ENCODE measurements around the gene NEFH.
"Not testable (repeated sequence)": the region's sequence is repeated elsewhere in the genome, so short reads cannot be mapped to it uniquely, and the experiment has no call there.

The NEFH gene, protein sequence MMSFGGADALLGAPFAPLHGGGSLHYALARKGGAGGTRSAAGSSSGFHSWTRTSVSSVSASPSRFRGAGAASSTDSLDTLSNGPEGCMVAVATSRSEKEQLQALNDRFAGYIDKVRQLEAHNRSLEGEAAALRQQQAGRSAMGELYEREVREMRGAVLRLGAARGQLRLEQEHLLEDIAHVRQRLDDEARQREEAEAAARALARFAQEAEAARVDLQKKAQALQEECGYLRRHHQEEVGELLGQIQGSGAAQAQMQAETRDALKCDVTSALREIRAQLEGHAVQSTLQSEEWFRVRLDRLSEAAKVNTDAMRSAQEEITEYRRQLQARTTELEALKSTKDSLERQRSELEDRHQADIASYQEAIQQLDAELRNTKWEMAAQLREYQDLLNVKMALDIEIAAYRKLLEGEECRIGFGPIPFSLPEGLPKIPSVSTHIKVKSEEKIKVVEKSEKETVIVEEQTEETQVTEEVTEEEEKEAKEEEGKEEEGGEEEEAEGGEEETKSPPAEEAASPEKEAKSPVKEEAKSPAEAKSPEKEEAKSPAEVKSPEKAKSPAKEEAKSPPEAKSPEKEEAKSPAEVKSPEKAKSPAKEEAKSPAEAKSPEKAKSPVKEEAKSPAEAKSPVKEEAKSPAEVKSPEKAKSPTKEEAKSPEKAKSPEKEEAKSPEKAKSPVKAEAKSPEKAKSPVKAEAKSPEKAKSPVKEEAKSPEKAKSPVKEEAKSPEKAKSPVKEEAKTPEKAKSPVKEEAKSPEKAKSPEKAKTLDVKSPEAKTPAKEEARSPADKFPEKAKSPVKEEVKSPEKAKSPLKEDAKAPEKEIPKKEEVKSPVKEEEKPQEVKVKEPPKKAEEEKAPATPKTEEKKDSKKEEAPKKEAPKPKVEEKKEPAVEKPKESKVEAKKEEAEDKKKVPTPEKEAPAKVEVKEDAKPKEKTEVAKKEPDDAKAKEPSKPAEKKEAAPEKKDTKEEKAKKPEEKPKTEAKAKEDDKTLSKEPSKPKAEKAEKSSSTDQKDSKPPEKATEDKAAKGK

DNA sequence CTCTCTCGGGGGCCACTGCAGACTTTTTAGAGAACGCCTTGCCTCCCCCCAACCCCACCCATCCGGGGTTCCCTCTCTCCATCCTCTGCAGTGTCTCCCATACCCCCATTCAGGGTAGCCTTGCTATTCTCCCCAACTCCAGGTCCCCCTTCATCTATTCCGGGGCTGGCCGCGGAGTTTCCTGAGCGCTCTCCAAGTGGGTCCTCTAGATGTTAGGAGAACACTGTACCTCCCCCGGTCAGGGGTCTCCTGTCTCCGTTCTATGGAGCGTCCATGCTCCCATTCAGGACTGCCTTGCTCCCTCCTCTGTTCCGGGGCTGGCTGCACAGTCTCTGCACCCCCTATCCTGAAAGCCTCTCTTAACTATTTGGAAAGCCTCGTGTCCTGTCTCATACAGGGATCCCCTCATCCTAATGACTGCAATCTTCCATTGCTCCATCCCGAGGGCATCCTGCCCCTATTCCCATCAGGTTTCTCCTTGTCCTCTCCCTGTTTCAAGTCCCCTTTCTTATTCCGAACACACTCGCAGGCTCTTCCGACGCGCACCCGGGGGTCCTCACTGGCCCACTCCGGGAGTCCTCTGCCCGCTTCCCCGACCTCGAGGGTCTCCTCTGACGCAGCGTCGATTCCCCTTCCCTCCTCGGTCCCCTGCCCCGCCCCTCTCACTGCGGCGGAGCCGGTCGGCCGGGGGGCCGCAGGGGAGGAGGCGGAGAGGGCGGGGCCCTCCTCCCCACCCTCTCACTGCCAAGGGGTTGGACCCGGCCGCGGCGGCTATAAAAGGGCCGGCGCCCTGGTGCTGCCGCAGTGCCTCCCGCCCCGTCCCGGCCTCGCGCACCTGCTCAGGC lies at the start of gene NEFH:
Gene NEFH (plus strand): TSS at position 802 of the 845 bp plus-strand sequence. CDS start 45 bp downstream, outside the sequence.
- DNase-seq = peak; percentile 70

DNA sequence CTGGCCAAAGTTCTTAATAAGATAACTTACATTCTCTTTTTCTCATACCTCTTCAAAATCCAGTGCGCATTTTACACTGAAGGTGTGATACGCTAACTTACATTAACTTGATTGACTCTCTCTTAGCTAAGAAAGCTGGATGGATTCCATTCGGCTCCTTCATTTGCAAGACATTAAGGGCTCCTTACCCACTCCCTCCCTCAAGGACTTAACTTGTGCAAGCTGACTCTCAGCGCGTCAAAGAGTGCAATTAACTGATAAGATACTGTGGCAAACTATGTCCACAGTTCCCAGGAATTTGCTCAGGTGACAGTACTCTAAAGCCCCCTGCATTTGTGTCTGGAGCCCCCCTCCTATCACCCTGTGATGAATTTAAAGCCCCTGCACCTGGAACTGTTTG lies 48.0 kb upstream of the NEFH start:
- DNase-seq = no peak

DNA sequence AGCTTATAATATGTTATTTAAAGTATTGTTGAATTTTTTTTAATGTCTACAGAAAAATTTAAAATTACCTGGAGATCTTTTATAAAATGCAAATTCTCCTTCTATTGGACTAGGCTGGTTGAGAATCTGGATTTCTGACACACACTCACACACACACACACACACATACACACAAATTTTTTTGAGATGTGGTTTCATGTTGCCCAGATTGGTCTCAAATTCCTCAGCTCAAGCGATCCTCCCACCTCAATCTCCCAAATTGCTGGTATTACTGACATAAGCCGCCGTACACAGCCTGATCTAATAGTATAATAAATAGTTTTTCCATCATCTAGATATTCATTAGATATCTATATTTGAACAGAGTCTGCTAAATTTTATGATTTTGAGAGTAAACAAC lies 46.2 kb upstream of the NEFH start:
- no peak for DNase-seq

DNA sequence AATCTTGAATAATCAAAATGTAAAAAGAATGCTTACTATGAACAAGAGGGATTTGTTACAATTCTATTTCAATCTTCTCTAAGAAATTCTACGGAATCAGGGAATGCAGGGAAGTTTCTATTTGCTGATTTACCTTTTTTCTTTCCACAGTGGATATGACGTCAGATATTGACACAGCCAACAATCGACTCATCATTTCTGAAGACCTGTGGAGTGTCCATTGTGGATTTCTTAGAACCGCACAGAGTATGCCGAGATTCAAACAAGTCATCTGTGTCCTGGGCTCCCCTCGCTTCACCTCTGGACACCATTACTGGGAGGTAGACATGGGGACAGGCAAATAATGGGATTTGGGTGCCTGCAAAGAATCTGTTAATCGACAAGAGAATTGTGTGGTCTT lies 45.7 kb upstream of the NEFH start:
- DNase-seq = peak; percentile 15

DNA sequence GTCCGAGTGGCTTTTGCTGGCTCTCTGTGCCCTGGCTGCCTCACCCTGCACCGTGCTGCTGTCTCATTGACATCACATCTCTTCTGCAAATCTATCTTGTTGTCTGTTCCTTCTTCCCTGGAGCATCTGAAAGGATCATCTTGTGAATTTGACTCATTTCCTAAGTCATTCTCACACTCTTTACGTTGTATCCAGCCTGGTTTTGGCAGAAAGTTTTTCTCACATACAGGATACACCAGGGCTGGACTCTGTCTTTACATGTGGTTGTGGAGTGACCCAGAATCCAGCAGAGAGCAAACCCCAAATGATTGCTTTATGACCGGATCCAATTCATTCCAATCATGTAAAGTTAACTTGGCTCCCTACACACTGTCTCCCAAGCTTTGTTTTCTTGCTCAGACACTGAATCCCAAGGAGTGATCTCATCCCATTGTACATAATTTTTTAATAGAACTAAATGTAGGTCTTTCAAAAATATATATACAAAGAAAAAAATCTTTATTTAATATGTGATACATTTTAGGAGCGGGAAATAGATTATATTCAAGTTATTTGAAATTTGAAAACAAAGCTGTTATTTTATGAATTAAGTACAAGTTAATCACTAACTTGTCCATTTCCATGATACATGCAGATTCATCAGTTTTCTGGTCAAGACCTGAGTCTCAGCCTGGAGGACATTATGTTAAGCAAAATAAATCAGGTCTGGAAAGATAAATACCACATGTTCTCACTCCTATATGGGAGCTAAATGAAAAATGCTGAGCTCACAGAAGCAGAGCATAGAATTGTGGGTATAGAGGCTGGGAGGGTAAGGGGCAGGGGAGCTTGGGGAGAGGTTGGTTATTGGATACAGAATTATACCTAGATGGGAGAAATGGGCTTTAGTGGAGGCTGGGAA lies 44.5 kb upstream of the NEFH start:
- DNase-seq = no peak

DNA sequence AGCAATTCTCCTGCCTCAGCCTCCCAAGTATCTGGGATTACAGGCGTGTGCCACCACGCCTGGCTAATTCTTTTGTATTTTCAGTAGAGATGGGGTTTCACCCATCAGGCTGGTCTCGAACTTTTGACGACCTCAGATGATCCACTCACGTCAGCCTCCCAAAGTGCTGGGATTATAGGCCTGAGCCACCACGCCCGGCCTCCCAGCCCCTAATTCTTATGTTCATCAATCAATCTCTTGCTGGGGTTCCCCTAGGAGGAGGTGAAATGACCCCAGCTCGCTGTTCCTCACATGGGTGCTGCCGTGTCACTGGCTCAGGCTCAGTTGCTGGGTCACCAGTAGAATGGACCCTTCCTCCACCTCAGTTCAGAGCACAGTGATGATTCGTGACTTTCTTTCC lies 41.7 kb upstream of the NEFH start, which contains the start of gene RFPL1:
Gene RFPL1 (plus strand): TSS at position 301 of the 400 bp plus-strand sequence.
- not testable (repeated sequence) for DNase-seq

DNA sequence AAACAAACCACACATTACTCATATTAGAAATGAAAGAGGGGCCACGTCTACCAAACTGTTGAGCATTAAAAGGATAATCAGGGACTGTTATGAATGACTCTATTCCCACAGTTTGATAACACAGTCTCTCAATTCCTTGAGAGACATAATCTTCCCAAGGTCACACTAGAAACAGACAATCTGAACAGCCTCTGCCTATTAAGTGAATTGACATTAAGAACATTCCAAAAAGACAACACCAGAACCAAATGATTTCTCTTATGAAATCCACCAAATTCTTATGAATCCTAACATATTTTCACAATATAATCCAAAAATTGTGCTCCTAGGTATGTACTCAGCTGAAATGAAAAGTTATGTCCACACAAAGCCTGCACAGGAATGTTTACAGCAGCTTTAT lies 37.0 kb upstream of the NEFH start:
- DNase-seq = no peak

DNA sequence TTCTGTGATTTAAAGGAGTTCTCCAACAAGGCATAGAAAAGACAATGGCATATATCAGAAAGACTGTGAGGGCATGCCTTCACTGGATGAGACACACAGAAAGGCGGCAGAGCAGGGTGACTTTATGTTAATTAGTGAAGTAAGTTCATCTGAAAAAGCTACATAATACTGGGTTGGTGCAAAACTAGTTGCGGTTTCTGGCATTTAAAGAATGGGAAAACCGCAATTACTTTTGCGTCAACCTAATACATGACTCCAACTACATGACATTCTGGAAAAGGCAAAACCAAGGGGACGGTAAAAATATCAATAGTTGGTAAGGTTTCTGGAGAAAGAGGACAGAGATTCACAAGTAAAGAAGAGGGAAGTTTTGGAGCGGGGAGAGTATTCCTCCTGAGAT lies 36.6 kb upstream of the NEFH start:
- DNase-seq = no peak

DNA sequence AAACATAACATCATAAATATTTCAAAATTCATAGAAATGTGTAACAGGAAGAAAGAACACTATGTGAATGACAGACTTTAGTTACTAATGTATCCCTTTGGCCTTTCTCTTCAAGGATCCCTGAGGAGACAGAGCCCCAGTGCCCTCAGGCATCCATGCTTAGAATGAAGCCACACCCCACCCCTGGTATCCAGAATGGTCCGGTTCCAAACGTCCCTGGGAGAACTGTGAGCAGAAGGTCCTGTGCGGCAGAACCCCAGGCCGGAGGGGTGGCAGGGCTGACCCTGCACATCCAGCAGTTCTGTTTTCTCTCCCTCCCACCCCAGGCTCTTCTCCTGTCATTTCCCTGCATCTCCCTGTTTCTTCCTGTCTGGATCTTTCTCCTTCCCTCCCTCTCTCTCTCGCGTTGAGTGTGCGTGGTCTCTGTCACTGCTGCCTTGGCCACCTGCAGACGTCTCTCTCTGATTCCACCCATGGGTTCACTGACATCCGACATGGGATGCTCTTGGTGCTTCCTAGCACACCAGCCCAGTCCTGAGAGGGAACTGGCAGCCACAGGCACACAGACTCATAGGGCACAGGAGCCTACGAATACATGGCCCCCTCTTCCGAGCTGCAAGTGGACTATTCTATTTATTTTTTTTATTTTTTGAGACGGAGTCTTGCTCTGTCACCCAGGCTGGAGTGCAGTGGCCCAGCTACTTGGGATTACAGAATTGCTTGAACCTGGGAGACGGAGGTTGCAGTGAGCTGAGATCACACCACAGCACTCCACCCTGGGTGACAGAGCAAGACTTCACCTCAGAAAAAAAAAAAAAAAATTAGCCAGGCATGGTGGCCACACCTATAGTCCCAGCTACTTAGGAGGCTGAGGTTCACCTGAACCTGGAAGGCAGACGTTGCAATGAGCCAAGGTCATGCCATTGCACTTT lies 35.9 kb upstream of the NEFH start:
- no peak for DNase-seq

DNA sequence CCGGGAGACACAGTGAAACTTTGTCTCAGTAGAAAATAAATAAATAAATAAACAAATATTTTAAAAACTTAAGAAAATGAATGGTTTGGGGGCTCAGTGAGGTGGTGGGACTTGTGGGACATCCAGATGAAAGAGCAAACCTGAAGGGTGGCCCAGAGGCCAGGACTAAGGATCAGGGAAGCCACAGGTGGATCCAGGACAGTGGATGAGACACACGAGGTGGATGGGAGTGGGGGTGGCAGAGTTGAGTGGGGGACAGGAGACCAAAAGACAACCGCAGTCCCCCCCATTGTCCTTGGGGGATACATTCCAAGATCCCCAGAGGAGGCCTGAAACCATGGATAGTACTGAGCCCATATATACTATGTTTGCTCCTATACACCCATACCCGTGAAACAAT lies 34.5 kb upstream of the NEFH start:
- DNase-seq = no peak

DNA sequence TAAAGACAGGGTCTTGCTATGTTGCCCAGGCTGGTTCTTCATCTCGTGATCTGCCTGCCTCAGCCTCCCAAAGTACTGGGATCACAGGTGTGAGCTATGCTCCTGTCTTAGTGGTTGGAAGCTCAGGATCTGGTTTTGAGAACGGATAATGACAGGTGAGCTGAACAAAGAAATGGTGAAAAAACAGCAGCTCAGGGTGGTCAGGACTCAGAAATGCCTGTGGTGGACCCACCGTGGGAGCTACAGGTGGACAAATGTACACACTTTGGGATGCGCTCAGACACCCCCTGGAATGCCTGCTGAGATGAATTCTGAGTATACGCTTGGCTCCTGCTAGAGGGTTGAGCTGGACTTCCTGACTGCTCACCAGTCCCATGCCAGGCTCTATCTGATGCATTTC lies 32.1 kb upstream of the NEFH start:
- DNase-seq = no peak

DNA sequence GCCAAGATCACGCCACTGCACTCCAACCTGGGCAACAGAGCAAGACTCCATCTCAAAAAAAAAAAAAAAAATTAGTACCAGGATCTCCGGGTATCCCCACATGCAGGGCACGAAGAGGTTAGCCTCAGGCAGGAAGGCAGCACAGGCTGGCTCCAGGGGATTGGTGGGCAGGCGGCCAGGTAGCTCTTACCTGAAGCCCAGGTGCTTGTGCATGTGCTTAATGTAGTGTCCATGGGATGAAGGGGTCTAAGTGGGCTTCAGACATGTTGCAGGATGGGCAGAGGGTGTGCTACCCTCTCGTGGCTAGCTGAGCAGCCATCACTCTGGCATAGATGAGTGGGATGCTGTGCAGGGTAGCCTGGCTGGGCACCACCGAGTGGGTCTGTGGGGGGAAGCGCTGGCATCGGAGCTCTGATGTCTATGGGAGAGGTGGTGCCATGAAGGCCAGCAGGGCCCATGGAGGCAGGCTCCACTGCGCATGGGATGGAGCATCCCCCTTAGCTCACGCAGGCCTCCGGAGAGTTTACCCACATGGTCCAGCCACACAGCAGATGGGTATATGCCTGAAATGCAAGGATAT lies 30.6 kb upstream of the NEFH start:
- DNase-seq = no peak

DNA sequence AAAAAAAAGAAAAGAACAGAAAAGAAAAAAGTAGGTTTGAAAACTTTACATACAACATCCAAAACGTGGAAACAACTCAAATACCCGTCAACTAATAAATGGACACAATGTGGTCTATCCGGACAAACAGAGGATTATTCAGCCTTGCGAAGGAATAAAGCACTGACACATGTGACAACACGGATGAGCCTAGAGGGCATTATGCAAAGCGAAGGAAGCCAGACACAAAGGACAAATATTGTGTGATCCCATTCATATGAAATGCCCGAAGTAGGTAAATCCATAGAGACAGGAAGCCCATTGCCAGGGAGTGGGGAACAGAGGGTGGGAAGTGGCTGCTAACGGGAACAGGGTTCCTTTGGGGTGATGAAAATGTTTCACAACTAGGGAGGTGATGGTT lies 29.8 kb upstream of the NEFH start:
- DNase-seq = no peak

DNA sequence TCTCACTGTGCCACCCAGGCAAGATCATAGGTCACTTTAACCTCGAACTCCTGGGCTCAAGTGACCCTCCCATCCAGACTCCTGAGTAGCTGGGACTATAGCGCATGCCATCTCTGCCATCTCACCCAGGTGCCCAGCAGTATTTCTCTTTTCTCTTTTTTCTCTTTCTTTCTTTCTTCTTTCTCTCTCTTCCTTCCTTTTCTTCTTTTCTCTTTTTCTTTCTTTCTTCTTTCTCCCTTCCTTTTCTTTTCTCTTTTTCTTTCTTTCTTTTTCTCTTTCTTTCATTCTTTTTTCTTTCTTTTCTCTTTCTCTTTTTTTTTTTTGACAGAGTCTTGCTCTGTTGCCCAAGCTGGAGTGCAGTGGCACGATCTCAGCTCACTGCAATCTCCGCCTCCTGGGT lies 28.2 kb upstream of the NEFH start:
- DNase-seq = no peak

DNA sequence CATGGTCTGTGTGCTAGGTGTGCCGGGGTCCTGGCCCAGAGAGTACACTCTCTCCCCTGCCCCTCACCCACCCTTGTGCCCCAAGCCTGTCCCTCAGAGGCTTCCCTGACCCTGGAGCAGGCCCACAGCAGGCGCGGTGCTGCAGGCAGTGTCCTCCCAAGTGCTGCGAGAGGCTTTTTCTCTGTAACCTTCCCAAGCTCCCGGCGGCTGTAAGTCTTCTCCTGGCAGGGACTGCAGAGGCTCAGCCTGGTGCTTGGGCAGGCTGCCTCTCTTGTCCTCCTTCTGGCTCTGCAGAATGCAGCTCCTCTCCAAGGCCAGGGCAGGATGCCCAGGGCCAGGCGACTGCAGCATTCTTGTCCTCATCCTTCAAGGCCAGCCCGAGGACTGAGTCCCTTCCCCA lies 25.7 kb upstream of the NEFH start:
- no peak for DNase-seq

DNA sequence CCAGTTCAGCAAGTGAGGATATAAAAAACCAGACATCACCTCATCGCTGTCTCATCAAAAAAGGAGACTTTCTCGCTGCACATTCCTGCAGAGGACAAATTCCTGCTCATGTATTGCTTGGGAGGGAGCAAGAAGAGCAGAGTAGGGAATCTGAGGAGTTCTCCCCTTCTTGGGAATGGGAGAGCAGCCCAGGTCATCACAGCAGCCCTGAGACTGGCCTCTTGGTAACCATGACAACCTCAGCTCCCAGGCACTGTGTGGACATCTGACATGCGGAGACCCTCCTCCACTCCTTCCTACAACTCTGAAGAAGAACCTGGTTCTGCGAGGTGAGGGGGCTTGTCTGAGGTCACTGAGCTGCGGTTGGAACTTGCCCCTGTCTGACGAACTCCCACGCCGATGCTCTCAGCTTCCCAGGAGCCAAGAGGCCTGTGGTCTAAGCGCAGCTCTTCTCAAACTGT lies 23.8 kb upstream of the NEFH start:
- DNase-seq = no peak

DNA sequence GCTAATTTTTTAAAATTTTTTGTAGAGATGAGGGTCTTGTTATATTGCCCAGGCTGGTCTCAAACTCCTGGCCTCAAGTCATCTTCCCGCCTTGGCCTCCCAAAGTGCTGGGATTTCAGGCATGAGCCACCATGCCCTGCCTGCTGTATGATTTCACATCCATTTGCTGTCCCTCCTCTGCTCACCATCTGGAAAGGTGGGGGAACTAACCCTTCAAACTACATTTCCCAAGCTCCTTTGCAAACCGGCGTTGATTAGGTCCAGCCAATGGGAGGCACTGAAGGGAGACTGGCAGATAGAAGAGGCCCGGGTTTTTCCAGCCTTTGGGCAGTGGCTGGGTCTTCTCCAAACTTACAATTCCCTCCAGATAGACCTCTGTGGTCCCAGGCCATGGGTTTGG lies 22.3 kb upstream of the NEFH start:
- peak; percentile 57 for DNase-seq

DNA sequence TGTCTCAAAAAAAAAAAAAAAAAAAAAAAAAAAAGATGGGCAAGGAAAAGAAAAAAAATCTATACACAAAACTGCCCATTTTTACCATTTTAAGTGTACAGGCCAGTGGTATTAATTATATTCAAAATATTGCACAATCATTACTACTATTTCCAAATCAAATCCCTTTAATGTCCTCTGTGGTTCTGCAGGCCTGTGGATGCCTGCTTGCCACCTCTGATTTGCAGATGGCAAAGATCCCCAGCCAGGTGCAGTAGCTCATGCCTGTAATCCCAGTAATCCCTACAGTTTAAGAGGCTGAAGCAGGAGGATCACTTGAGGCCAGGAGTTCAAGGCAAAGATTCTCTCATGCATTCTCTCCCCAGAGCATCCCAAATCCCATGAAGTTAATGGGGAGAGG lies 21.5 kb upstream of the NEFH start:
- no peak for DNase-seq

DNA sequence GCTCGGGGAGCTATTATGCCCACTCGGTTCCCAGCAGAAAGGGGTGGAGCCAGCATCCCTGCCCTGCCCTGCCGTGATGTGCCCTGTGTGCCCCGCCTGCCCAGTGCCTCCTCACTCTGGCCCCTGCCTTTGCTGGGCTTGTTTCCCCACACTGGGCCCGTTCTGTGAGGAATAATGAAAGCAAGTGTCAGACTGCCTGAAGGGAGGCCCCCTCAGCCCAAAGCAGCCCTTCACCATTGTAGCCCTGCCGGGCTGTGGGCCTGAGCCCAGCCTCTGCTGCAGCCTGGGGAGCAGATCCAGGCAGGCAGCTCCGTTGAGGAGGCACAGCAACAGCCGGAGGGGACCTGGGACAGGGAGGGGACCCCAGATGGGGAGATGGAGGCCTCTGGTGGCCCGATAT lies 20.2 kb upstream of the NEFH start:
- DNase-seq = no peak

DNA sequence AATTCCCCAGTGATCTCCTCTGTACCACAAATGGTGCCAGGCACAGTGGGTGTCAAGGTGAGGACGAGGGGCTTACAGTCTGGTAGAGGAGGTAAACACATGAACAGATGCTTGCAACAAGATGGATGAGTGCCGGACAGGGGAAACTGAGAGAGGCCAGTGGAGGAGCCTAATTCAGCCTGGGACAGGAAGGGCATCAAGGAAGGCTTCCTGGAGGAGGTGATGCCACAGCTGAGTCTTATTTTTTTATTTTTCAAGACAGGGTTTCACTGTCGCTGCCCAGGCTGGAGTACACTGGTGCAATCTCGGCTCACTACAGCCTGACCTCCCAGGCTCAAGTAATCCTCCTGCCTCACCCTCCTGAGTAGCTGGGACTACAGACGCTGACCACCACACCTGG lies 18.8 kb upstream of the NEFH start:
- DNase-seq = no peak
